ENCODE measurements around the gene FYTTD1.
A peak's percentile ranks its signal among the peaks of the same experiment; 100 is the strongest.

Gene FYTTD1

GRCh38 chr3:197737319-197737649, 12.4 kb upstream of the FYTTD1 start:
- no peak for DNase-seq (ENCODE audit: low spot score)

DNA sequence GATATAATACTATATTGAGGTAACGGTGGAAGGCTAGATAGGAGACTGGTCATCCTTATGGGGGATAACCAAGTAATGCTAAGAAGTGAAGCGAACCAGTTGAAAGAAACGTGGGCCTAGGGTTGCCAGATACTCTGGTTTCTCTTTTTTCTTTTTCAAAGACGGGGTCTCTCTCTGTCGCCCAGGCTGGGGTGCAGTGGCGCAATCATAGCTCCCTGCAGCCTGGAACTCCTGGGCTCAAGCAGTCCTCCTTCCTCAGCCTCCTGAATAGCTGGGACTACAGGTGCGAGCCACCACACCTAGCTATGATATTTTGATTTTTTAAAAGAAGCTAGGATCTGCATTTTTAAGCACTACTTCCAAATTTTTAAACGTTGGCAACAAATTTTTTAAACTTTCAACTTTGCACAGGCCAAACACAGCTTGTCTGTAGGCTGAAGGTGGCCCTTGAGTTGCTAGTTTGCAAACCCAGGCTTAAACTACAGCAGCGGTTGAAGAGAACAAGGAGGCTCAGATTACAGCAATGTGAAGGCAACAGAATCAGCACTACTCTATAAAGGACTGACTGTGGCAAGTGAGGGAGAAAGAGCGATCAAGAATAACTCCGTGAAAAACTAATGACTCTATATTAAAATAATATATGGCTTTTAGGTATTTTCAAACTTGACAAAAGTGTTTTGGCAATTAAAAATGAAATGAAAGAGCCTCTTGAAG, 11.8 kb upstream of the FYTTD1 start:
- no peak for DNase-seq (ENCODE audit: low spot score)

GRCh38 chr3:197742787-197743186, 6.9 kb upstream of the FYTTD1 start:
- DNase-seq (ENCODE audit: low spot score) = no peak

DNA sequence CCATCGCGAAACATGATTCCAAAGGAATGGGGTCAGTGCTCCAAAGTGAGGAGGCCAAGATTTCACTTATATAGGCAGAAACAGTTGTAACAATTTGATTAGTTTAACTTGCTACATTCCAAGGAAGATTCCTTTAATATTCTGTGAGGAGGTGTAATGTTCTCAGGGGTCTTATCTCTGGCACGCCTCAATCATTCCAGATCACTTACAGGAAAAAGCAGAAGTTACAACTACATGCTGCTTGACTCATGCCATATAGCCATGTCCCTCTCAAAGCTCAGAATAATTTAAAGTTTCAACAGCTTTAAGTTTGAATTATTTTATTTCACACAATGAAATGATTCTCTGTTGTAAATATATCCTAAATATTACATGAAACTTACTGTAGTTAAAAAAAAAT, 3.5 kb upstream of the FYTTD1 start:
- no peak for DNase-seq (ENCODE audit: low spot score)

GRCh38 chr3:197746801-197747237, 2.9 kb upstream of the FYTTD1 start:
- DNase-seq (ENCODE audit: low spot score) = no peak

- DNase-seq (ENCODE audit: low spot score) = peak; percentile 49
These were observed 927 bp upstream of the FYTTD1 start for GRCh38 chr3:197748597-197749314.

GRCh38 chr3:197749315-197749600, 425 bp upstream of the FYTTD1 start:
- DNase-seq (ENCODE audit: low spot score) = peak; percentile 72

GRCh38 chr3:197750396-197750831, 731 bp downstream of the FYTTD1 start:
- peak; percentile 80 for DNase-seq (ENCODE audit: low spot score)

GRCh38 chr3:197750858-197751737, 1.4 kb downstream of the FYTTD1 start:
- DNase-seq (ENCODE audit: low spot score) = peak; percentile 32

GRCh38 chr3:197752107-197752506, 2.4 kb downstream of the FYTTD1 start:
- no peak for DNase-seq (ENCODE audit: low spot score)

DNA sequence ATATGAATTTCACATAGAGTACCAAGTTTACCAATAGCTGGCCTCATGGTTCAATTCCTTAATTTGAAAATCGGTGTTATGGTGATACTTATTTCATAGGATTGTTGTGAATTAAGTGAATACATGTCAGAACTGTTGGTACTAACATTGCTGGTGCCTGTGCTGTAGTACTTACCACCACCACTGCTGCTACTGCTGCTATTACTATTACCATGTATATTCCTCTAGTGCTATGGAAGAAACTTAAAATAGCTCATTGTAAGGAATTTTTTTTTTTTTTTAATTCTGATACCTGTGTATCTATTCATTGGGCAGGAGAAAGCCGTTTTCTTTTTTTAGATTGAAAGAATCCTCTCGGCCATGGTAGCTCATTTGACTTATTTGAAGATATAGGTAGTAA, 3.6 kb downstream of the FYTTD1 start:
- no peak for DNase-seq (ENCODE audit: low spot score)

DNA sequence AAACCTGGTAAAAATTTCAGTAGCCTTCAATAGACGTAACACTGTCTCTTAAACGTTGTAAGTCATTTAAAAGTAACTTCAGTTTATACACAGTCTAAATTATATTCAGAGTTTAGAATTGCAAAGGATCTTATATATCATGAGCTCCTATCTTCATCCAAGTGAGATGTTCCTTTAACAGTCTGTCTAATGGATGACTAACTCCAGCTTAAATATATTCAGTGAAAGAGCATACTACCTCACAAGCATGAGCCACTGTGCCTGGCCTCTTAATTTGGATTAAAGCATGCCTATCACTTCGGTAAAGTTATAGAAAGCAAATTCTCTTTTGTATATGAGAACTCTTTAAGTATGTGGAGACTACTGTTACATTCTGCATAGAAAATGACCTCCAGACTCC, 7.0 kb downstream of the FYTTD1 start:
- no peak for DNase-seq (ENCODE audit: low spot score)

- no peak for DNase-seq (ENCODE audit: low spot score)
These were observed 8.8 kb downstream of the FYTTD1 start for GRCh38 chr3:197758512-197758911.

GRCh38 chr3:197761784-197762183, 12.1 kb downstream of the FYTTD1 start:
- no peak for DNase-seq (ENCODE audit: low spot score)

DNA sequence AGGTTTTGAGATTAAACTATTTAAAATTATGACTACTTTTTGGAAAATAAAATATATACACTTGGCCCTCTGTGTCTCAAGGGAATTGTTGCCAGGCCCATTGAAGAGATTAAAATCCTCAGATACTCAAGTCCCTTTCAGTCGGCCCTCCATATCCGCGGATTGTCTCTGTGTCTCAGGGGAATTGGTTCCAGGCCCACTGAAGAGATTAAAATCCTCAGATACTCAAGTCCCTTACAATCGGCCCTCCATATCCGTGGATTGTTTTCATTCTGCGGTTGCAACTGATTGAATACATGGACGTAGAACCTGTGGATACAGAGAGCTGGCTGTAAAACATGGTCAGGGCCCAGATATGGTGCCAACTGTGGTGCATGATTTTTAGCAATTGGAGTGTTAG, 25.6 kb downstream of the FYTTD1 start:
- no peak for DNase-seq (ENCODE audit: low spot score)

DNA sequence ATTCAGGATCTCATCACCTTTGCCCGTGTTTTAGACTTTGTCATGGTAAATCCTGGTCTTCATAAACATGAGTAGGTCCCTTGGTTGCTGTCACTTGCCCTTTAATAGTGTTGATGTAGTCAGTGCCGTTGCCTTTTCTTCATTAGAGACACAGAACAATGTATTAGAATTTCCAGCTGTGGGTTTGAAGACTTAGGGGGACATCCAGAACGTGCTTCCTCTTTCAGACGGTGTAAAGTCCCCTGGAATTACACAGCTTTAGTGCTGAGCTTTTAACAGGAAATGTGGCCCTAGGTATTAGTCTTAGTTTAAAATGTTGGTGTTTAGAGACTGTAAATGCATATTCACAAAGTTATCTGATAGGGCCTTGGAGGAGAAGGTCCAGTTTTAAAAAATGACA, 32.5 kb downstream of the FYTTD1 start:
- DNase-seq (ENCODE audit: low spot score) = no peak

DNA sequence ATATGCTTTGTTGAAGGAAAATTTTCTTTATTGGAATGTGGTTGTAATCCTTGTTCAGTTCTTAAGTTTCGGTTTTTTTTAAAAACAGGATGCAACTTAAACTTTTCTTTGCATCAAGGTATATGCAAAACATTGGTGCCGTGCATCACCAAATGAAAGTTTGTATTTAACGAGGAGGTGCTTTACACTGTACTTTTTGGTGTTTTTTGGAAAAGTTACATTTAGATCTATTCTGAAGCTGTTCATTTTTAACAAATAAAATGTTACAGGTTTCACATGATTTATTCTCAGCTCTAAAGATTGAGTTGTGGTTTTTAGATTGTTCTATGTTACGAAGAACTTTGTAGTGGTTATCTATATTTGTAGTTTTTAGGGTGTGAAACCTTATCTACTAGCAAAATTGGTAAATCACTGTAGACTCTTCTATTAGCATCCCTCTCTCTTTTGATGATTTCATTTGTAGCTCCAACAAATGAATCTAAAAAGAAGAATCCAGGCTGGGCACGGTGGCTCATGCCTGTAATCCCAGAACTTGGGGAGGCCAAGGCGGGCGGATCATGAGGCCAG, 34.4 kb downstream of the FYTTD1 start:
- no peak for DNase-seq (ENCODE audit: low spot score)

DNA sequence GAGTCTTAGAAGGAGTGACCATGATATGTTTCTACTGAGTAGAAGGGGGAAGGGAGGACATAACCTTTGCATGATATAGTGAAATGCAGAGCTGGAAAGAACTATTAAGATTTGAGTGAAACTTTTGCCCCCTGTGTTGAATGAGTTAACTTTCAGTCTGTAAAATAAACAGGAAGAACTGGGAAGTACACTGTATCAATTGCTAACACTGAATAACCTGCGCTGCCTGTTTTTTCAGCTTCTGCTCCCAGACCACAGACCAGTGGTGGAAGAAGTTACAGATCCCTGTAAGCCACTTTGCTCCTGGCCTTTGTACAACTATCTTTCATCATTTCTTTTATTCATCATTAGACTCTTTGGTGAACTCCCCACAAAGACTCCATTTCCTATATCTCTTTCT, 37.7 kb downstream of the FYTTD1 start:
- no peak for DNase-seq (ENCODE audit: low spot score)

- no peak for DNase-seq (ENCODE audit: low spot score)
These were observed 39.6 kb downstream of the FYTTD1 start for GRCh38 chr3:197789309-197789708.

- no peak for DNase-seq (ENCODE audit: low spot score)
These were observed 40.4 kb downstream of the FYTTD1 start for GRCh38 chr3:197790033-197790432.

GRCh38 chr3:197791113-197791891, 41.6 kb downstream of the FYTTD1 start, which contains the start of gene LRCH3:
LRCH3 (plus strand) TSS chr3:197791254; CDS start chr3:197791279, 25 bp downstream.
- DNase-seq (ENCODE audit: low spot score) = peak; percentile 97
